ENCODE measurements around the gene RUNX3. TPM values are rescaled to one million over a fixed set of nuclear protein-coding genes. Genes with fewer than 3 reads are reported as not detected.

Gene RUNX3
- total and polyA plus RNA-seq, 4 donors: 1.7 to 9.0 (median 4.5) TPM

DNA sequence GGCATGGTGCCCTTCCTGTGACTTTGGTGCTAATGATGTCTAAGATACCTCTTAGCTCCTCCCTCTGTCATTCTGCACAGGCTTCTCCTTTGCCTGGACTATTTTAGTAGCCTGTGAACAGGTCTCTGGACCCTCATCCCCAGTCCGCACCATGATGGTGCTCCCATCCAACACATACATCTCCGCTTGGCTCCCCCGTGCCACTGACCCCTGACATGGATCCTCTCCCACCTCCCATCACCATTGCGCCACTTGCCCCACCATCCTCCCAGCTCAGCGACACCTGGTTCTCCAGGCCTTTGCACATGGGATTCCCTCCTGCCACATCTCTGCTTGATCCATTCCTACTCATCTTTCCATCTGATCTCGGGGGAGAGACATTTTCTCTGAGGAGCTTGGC is 33.9 kb downstream of the RUNX3 start:
- Histone ChIP-seq H3K27me3 (ENCODE audit: control insufficient read depth in 3 of 3, insufficient read depth in 3 of 3, low read length in 2 of 3) (no peaks in the 10 kb centered on the region), H3K9me3 (ENCODE audit: control insufficient read depth in 4 of 4, insufficient read depth in 3 of 4, low read length in 3 of 4) (peaks cover 0 to 11% (median 0%) of the 10 kb centered on the region in 4 donors), H3K9ac (ENCODE audit: insufficient read depth in 1 of 2, low read length in 2 of 2) (no peak overlapping the region), H3K4me3 (no peak overlapping the region), H3K27ac (ENCODE audit: low read depth in 1 of 2, low read length in 1 of 2) (no peak overlapping the region), H3K4me1 (ENCODE audit: control insufficient read depth in 5 of 5, insufficient read depth in 5 of 5, low read length in 5 of 5) (no peaks in the 10 kb centered on the region), H3K36me3 (ENCODE audit: control insufficient read depth in 4 of 4, insufficient read depth in 4 of 4, low read length in 4 of 4) (no peaks in the 10 kb centered on the region)
- WGBS, 2 donors: 96 to 98% methylated on average over 6 of the region's 6 CpGs
- DNase-seq: no peak
- ATAC-seq (ENCODE audit: insufficient read depth, low FRiP score): no peak
- no peak for TF ChIP-seq CTCF (IDR thresholded peaks at IDR 0.05; ENCODE audit: control extremely low read depth, extremely low read depth)

GRCh38 chr1:24895511-24895910 is 34.6 kb downstream of the RUNX3 start:
- no peak for TF ChIP-seq CTCF (IDR thresholded peaks at IDR 0.05; ENCODE audit: control extremely low read depth, extremely low read depth)
- DNase-seq: no peak
- H3K36me3 ChIP-seq (ENCODE audit: control insufficient read depth in 4 of 4, insufficient read depth in 4 of 4, low read length in 4 of 4): no peaks in the 10 kb centered on the region

DNA sequence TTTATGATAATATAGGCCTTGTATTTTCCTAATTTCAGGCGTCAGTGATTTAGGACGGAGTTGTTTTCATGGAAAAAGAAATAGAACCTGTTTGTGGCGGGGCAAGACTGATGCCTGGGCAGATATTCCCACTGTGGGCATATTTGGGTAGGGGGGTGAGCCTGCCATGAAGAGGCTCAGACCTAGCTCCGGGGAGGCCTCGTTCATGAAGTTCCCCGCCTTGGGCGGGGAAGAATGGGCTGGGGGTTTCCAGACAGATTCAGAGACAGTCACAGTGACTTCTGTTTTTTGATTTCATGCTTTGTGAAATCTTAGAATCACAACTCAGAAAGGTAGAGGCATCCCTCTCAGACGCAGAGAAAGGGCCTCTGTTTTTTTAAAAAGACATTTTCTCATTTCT is 36.1 kb downstream of the RUNX3 start:
- DNase-seq (no peak), ATAC-seq (ENCODE audit: insufficient read depth, low FRiP score) (no peak)
- TF ChIP-seq CTCF (IDR thresholded peaks at IDR 0.05; ENCODE audit: control extremely low read depth, extremely low read depth): no peak

More at GRCh38 chr1:24895511-24895910, 34.6 kb downstream of the RUNX3 start:
- no peaks in the 10 kb centered on the region for H3K27me3 ChIP-seq (ENCODE audit: control insufficient read depth in 3 of 3, insufficient read depth in 3 of 3, low read length in 2 of 3)
- no peak for ATAC-seq (ENCODE audit: insufficient read depth, low FRiP score)
- WGBS, 2 donors: 92% methylated on average over 4 of the region's 4 CpGs
- no peak overlapping the region for H3K9ac ChIP-seq (ENCODE audit: insufficient read depth in 1 of 2, low read length in 2 of 2)
- no peak overlapping the region for H3K4me3 ChIP-seq
- H3K4me1 ChIP-seq (ENCODE audit: control insufficient read depth in 5 of 5, insufficient read depth in 5 of 5, low read length in 5 of 5): no peaks in the 10 kb centered on the region
- no peak overlapping the region for H3K27ac ChIP-seq (ENCODE audit: low read depth in 1 of 2, low read length in 1 of 2)
- H3K9me3 ChIP-seq (ENCODE audit: control insufficient read depth in 4 of 4, insufficient read depth in 3 of 4, low read length in 3 of 4): peaks cover 0 to 11% (median 0%) of the 10 kb centered on the region in 4 donors

DNA sequence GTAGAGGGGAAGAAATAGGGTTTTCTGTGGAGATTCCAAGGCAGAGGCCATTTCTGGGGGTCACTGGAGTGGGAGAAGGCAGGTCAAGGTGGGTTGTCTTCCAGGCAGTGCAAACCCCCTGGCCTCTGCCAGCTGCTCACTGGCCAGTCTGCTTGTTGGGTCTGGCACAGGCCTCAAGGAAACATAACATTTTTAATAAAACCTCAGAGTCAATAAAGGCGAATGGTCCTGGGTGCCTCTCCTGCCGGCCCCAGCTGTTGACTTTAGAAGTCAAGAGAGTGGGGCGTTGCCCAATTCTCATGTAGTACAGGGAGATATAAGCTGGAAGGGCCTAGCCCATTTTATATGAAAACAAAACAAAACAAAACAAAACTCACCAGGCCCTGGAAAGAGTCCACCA is 36.6 kb downstream of the RUNX3 start:
- 68 to 80% methylated on average over 3 of the region's 3 CpGs for WGBS, 2 donors
- Histone ChIP-seq H3K4me1 (ENCODE audit: control insufficient read depth in 5 of 5, insufficient read depth in 5 of 5, low read length in 5 of 5) (no peaks in the 10 kb centered on the region), H3K27me3 (ENCODE audit: control insufficient read depth in 3 of 3, insufficient read depth in 3 of 3, low read length in 2 of 3) (no peaks in the 10 kb centered on the region), H3K9ac (ENCODE audit: insufficient read depth in 1 of 2, low read length in 2 of 2) (no peak overlapping the region), H3K36me3 (ENCODE audit: control insufficient read depth in 4 of 4, insufficient read depth in 4 of 4, low read length in 4 of 4) (no peaks in the 10 kb centered on the region), H3K9me3 (ENCODE audit: control insufficient read depth in 4 of 4, insufficient read depth in 3 of 4, low read length in 3 of 4) (peaks cover 0 to 13% (median 1%) of the 10 kb centered on the region in 4 donors), H3K27ac (ENCODE audit: low read depth in 1 of 2, low read length in 1 of 2) (no peak overlapping the region), H3K4me3 (no peak overlapping the region)
- ATAC-seq (ENCODE audit: insufficient read depth, low FRiP score): no peak
- DNase-seq: peak in 1 of 3 donors; percentile 30
- no peak for TF ChIP-seq CTCF (IDR thresholded peaks at IDR 0.05; ENCODE audit: control extremely low read depth, extremely low read depth)

More for the DNA sequence above, 36.1 kb downstream of the RUNX3 start:
- WGBS, 2 donors: 72 to 83% methylated on average over 8 of the region's 8 CpGs
- no peaks in the 10 kb centered on the region for H3K4me1 ChIP-seq (ENCODE audit: control insufficient read depth in 5 of 5, insufficient read depth in 5 of 5, low read length in 5 of 5)
- H3K9ac ChIP-seq (ENCODE audit: insufficient read depth in 1 of 2, low read length in 2 of 2): no peak overlapping the region
- H3K4me3 ChIP-seq: no peak overlapping the region
- no peak overlapping the region for H3K27ac ChIP-seq (ENCODE audit: low read depth in 1 of 2, low read length in 1 of 2)
- no peaks in the 10 kb centered on the region for H3K36me3 ChIP-seq (ENCODE audit: control insufficient read depth in 4 of 4, insufficient read depth in 4 of 4, low read length in 4 of 4)
- peaks cover 0 to 13% (median 1%) of the 10 kb centered on the region in 4 donors for H3K9me3 ChIP-seq (ENCODE audit: control insufficient read depth in 4 of 4, insufficient read depth in 3 of 4, low read length in 3 of 4)
- H3K27me3 ChIP-seq (ENCODE audit: control insufficient read depth in 3 of 3, insufficient read depth in 3 of 3, low read length in 2 of 3): no peaks in the 10 kb centered on the region
